ENCODE results near the gene PDE4D.

Gene PDE4D

DNA sequence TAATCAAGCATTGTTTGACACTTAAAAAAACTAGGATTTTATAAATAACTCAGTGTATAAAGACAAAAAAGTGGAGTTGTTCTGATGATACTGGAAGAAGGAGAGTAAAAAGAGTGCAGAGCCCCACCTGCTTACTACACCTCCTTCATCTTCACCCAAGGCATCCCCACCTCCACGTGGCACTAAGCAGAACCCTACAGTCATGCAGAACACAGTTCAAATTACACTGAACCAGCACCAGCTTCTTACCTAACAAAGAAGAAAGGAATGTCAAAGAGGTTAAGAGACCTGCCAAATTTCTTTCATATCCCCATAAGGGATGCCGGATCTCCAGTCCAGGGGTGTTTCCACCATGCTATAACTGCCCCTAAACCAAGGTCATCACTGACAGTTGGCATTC is 55.5 kb downstream of the PDE4D start:
- DNase-seq, result no peak

DNA sequence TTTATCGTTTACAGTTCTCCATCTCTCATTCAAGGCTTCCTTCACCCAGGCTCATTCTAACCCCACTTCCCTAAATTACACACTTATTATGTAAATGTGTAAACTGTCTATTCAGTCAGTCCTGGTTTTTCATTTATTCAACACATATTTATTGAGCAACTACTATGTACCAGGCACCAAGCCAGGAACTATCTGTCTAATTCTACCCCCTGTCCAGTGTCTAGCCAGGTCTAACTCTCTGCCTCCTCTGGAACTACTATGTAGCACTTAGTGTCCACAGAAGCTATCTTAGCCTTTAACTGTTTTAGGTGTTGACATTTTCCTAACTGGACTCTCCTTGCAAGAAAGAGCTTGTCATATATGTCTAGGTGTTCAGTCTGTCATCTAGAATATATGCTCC is 56.5 kb downstream of the PDE4D start:
- DNase-seq, result no peak

DNA sequence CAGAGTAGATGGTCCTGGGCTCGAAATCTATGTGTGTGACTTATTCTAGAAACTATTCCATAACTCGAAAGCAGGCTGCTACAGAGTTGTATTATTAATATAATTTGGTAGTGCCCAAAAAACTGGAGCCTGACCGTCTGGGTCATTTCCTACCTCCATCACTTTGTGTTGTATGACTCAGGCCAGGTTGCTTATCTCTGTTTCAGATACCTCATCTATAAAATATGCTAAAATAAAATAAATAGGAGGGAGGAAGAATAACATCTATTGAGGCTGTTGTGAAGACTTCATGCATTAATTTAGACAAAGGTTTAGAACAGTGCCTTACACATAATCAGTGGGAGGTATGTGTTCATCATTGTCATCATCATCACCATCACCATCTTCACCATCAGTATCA is 57.7 kb downstream of the PDE4D start:
- DNase-seq, result no peak

DNA sequence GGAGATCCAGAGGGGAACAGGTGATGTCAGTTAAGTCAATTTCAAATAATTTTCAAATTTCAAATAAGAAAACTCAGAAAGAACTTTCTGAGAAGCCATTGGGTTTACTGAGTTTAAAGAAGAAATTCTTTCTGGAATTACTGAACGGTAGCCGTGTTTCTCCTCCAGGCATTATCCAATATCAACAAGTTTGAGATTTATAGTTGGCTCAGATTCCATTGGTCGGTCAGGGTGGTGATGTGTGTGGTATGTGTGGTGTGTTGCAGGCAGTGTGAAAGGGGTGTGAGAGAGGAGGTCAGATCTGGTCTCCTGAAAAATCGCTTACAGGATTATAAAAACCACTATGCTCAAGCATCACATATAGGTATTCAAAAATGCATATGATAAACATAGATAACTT is 60.1 kb downstream of the PDE4D start:
- DNase-seq, result no peak

DNA sequence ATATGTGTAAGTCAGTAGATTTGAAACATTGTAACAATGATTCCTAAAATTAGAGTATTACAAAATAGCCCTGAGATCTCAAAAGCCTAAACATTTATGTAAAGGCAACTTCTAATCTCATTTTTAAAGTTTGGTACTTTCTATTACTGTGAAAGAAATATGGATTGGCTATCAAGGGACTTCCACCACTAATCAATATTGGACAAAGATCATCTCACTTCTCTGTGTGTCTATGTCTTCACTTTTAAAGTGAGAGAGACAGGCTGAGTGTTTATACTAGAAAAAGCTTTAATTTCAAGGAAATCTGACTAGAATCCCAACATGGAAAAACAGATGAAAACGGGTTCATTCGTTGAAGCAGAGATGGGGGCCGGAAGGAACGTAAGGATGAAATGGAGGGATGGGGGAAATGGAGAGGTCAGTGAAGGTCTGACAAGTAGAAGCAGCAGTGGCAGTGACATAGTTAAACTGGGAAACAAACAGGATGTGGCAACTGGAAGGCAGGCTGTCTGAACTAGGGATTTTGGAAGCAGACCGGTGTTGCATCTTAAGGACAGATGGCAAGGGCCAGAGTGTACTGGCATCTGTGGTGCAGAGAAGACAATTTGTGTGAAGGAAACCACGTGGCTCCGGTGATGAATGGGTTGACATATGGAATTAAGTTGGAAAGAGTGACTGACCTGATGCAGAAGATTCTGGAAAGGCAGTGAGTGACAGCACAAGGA is 60.8 kb downstream of the PDE4D start:
- no peak for DNase-seq

DNA sequence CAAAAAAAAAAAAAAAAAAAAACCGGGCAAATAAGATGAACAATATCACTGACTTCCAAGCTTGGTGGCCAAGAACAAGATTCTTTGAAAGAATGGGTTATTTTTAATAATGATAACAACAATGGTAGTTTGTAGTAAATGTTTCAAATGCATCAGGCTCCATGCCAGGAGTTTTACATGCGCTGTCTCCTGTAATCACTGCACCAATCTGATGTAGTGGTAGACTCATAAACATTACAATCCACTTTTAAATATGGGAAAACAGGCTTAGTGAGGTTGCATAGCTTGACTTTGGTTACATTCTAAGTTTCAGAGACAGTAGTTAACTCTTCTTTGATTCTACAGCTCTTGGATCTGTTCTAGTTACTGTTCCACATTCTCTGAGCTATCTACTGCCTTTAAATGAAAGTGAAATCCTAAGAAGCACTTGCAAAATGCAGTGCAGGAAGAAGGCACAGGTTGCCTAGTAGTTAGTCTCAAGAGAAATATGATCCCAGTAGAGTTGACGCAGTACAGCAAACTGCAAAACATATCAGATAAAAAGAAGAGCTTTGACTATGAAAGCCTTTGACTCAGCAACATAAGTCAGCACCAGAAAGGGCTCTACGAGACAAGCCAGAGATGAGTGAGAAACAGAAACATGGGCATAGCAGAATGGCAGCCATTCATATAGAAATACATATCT is 62.1 kb downstream of the PDE4D start:
- no peak for DNase-seq

DNA sequence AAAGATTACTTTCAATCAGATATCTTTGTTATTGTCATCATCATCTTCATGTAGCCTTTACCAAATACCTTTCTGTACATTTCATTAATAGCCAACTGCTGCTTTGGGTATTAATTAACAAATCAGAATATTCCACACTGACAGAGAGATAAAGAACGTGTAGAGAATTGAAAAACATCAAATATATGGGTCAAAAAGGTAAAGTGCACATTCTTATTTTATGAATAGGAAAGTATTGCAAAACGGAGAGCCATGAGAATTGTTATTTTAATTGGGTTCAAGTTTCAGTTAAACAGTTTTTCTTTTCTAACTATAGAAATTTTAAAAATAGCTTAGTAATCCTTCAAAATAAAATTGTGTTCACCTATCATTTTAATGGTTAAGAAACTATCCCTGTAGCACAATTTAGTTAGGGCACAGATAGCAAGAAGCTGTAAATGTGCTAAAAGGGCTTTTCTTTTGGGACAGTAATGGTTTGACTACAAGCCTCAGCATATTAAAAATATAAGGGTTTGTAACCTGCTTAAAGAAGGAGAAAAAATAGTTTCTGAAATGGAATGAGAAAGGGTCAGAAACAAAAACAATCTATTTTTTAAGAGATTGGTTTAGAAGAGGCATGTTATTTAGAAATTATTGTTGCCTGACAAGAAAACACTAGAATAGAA is 62.9 kb downstream of the PDE4D start:
- DNase-seq, result no peak

DNA sequence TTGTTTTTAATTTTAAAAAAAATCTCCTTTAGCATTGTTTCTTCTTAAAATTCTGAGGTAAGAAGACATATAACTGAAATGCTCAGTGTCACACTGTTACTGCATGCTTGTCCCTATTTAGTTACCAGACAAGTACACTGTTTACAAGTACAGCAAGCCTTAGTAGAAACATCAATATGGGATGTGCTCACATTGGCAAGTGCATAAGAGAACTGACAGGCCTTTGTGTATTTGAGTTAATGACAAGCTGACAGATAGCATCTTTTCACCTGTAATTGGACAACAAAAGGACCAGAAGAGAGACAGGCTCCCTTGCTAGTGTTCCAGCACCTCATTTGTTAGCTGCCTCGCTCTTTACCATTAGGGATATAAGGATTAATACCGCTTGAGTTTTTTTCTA is 63.6 kb downstream of the PDE4D start:
- no peak for DNase-seq

DNA sequence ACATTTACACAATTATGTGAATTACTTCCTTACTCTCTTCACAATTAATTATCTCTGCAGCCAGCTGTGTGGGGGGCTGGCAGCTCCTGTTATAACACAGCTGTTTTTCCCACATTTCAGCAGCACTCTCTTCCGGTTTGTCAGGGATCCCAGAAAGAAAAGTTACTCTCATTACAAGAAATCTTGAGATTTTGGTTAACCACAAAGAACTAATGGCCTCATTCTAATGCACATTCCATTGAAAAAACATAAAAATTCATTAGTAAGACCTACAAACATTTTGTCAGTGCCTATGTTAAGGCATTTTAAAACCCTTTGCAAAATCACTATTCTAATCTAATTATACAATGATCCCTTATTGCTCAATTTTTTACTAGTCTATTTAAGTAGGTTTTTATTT is 64.1 kb downstream of the PDE4D start:
- no peak for DNase-seq

DNA sequence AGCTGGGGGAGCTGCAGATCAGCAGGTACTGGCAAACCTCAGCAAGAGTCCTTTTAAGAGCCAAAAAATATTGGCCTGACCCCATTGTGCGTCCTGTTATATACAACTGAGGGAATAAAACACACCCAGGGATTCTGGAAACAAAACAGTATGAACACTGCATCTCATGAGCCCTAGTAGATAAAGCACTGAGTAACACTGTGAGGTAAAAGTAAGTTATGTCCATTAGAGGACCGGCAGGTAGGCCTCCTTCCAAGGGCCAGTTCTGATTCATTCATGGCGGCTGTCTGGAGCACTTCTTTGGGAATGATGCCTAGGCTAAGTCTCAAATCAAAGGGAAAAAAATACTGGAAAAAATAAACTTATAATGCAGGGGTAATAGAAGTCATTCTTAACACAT is 64.9 kb downstream of the PDE4D start:
- DNase-seq, result no peak

DNA sequence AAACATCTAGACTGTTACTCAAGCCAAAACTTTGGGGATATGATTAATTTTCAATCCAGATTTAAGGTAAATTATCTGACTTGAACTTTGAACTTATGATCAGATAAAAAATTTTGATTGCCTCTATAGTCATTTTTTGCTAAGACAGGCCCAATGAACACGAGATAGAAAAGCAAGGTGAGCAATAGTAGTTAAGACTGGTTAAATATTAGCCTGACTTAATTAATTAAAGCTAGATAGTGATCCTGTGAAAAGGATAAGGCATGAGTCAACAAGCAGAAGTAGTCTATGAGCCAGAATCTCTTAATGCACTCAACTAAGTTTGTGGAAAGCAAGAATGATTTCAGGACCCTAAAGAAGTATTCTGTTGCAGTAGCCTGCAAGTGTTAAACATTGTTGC is 66.5 kb downstream of the PDE4D start:
- no peak for DNase-seq

DNA sequence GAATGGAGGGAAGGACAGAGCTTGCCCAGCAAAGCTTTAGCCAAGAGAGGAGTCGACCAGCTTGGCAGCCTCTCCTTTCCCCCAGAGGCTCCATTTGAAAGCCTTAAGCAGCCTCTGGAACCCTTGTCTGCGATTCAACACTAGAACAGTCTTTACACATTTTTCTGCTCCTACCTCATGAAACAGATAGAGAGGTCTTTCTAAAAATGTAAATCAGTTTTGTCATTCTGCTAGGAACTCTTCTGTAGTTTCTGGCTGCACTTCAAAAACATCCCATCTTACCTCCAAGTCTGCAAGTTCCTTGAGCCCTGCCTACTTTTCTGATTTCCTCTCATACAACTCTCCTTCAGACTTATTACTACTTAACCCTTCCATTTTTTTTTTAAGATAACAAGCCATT is 70.1 kb downstream of the PDE4D start:
- DNase-seq, result no peak

DNA sequence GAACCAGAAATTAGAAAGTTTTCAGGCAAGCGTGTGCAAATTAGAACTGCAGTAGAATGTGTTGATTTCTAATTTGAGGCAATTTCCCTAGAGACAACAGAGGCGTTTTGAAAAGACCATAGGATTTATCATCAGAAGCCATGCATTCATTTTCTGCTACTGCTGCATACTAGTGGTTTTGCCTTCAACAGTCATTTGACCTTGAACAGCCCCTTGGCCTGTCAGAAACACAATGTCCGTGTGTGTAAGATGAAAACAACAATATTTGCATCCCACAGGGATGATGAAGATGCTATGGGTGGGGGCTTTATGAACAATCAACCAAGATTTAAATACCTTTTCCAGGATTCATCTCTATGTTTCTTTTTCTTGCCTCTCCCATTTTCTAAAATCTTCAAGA is 73.7 kb downstream of the PDE4D start:
- no peak for DNase-seq

DNA sequence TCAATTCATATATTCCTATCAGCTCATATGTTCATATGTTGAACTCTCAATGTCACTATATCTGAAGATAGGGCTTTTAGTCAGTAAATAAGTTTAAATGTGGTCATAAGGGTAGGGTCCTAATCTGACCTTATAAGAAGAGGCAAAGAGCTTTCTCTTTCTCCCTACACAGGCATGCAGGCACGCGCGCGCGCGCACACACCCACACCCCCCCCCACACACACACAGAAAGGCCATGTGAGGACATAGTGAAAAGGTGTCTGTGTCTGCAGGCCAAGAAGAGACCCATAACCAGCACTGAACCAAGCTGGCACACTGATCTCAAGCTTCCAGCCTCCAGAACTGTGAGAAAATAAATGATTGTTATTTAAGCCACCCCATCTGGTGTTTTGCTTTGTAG is 76.0 kb downstream of the PDE4D start:
- no peak for DNase-seq

DNA sequence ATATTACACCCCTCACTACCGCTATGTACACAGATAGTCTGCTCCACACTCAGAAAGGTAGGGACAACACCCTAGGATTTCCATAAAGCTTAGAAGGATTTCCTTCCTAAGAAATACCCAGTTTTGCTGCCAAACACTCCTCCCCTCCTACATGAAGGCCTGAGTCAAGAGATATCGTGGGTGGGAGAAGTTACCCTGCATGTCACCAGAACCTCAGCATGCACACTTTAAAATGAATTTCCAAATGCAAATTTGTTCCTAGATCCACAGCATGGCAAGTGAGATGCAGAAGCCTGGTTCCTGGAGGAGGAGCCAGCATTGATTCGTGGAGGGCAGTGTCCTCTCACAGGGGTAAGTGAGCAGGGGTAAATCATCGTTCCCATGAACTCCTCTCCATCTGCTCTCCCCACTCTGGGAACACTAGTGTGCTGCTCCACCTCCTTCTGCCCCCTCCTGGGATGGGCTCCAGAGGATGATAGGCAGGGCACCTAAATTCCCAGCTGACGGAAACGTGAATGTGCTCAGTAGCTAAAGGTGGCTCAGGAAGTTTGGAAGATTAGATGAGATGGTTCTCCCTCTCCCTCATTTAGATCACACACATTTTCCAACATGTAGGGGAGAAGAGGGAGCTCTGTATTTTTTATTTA is 76.7 kb downstream of the PDE4D start:
- DNase-seq, result no peak

DNA sequence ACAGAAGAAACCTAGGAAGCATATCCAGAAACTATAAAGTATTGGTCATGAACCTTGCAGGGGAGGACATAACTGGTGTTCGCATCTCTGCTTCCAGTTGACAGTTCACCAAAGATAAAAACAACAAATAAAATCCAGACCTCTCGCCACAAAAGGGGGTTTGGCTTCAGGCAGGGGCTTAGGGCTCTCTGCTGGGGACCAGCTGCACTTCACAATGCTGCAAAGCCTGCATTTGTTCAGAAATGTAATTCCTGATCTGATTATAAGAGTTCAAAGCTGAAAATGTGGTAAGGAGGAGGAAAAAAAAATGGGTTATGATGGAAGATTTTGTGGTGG is 79.0 kb downstream of the PDE4D start:
- DNase-seq, result no peak

DNA sequence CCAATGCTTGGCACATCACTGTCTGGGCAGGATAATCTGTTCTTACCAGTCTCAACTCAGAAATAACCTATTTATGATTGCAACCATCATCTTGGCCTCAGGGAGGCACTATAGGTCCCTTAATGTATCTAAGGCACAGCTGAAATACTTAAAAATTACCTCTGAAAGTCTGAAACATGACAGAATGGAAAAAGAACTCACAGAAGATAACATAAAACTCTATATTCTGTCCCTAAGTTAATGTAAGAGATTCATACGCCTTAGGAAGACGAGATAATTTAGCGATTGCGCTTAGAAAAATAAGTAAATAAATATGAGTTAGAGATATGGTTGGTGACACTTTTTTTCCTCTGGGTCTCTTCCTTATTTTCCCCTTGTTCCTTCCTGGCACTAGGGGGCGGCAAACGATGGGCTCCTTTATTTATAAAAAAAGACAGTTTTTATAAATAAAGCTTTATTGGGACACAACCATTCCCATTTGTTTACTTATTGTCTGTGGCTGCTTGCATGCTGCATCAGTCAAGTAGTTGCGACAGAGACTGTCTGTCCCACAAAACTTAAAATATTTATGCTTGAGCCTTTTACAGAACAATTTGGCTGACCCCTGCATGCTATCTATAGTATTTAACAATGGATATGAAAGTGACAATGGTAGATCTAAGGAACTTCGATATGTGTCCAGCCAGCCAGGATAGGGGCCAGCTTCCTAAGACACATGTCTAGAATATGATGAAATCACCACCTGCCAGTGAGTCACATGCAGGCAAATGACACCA is 79.6 kb downstream of the PDE4D start:
- no peak for DNase-seq

DNA sequence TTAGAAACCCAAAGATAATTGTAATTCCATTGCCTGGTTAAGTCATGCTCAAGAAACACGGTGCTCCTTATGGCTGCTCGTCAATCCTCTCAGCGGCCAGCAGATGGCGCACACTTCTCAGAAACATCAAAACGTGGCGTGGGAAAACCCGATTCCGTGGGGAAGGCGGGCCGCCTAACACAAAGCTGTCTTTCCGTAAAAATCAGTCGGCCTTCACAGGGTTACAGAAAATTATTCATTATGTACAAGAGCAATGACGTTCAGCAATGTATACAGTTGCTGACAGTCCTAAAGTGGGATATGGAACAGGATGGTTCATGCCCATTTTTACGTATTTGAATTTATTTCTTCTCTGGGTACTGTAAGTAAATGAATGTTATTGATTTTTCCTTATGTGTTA is 83.5 kb downstream of the PDE4D start:
- DNase-seq, result peak; percentile 55

DNA sequence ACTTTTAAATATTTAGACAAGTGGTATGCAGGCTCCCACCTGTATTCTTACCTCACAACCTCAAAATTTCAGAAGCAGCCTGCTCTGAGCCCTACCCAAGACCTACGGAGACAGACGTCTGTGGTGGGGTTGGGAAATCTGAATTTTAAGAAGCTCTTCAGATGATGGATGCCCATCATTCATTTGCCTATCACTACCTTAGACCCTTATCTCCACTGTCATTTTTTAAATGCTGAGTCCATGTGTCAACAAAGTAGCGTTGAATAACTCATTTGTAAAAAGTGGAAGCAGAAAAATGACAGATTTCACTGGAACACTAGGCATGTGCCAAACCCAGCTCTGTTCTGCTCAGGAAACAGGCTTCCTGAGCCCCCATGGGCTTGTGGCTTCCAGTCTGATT is 85.7 kb downstream of the PDE4D start:
- no peak for DNase-seq

DNA sequence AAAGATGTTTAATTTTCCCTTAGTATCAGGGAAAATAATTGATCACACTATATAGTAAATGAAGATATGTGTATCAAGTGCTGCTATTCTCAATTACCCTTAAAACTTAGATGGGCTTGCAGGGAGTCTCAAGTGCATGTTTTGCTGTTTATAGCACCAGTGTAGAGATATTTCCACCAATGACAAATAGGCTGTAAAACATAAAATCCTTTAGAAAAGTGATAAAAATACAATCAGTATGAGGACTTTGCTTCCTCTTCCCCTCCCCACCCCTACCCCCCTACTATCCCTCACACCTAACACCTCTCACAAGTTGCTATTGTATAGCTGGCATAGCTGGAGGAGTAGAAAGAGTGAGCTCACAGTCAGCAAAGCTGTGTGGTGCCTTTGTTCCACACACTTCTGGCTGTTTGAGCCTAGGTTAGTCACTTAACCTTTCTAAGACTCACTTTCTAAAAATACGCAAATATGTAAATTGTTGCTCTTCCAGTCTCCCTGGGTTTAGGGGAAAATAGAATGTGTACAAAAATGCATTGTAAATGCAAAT is 93.1 kb downstream of the PDE4D start:
- no peak for DNase-seq

DNA sequence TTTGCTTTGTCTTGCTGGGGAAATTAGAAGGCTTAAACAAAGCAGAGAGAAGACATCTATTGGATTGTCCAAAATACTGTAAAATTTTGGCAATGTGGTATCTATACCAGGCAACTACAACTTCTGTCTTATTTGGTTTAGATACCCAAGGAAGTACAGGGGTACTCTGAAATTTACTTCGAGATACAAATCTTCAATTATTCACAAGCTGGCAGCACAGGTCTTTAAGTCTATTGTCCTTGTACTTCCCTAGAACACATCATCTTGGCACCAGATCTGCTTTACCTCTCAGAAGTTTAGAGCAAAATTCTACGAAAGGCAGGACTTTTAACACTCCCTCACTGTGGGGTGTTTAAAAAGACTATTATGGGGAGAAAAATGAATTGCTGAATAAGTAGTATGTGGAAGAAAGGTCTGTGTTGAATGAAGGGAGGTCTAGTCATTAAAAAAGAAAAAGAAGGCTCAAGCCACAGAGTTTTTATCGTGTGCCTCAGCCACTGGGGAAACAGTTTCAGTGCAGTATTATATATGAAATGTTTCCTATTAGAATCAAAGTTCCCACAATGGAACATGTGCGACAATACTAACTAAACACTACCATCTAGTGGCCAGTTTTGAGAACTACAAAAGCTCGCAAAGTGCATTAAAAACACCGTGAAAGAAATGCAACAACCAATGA is 93.7 kb downstream of the PDE4D start:
- DNase-seq, result no peak

All from activated T-cell treated with anti-CD3 and anti-CD28 coated beads, Interleukin-2, amount 50 U/mL, for 1 hour (primary cell).